ENCODE data around the gene APOBEC3C. TPM values are rescaled to one million over a fixed set of nuclear protein-coding genes. Genes with fewer than 3 reads are reported as not detected.
"Not testable (repeated sequence)": the region's sequence is repeated elsewhere in the genome, so short reads cannot be mapped to it uniquely, and the experiment has no call there.

The APOBEC3C gene
- polyA plus RNA-seq, 12 donors: 3.7 to 23.8 (median 5.1) TPM; not detected in 1

DNA sequence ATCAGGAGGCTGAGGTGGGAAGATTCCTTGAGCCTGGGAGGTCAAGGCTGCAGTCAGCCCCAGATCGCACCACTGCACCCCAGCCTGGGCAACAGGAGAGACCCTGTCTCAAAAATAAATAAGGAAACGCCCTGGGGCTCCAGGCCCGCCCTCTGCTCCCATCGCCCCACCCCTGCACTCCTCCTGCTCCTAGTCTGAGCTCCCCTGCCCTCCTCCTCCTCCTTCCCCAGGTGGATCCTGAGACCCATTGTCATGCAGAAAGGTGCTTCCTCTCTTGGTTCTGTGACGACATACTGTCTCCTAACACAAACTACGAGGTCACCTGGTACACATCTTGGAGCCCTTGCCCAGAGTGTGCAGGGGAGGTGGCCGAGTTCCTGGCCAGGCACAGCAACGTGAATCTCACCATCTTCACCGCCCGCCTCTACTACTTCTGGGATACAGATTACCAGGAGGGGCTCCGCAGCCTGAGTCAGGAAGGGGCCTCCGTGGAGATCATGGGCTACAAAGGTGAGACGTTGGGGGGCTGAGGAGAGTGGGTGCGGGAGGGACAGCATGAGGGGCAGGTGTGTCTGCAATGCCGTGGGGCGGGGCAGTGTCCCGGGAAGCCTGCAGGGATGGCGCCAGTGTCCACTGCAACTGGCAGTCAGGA lies 37.9 kb downstream of the APOBEC3C start:
- not testable (repeated sequence) for DNase-seq

DNA sequence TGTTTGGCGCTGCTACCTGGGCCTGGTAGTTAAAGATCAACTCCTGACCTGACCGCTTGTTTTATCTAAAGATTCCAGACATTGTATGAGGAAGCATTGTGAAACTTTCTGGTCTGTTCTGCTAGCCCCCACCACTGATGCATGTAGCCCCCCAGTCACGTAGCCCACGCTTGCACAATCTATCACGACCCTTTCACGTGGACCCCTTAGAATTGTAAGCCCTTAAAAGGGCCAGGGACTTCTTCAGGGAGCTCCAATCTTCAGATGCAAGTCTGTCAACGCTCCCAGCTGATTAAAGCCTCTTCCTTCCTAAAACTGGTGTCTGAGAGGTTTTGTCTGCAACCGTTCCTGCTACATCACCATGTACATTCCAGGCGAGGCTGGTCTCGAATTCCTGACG lies 41.6 kb downstream of the APOBEC3C start:
- DNase-seq: no peak

DNA sequence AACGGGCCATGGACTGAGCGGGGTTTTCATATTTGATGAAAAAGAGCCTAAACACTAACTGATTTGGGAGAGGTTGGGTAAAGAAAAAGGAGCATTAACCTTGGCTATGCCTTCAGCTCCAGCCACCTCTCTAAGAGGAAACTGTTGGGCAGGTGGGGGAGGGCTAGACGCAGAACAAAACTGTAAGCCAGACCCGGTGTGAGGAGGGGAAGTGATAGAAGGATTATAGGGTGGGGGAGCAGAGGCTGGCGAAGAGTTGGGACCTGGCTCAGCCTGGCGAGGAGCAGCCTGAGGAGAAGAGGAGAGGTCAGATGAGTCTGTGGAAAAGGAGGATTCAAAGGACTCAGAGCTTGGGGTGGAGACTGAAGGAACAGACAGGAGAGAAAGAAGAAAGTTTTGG lies 47.2 kb downstream of the APOBEC3C start:
- not testable (repeated sequence) for DNase-seq

DNA sequence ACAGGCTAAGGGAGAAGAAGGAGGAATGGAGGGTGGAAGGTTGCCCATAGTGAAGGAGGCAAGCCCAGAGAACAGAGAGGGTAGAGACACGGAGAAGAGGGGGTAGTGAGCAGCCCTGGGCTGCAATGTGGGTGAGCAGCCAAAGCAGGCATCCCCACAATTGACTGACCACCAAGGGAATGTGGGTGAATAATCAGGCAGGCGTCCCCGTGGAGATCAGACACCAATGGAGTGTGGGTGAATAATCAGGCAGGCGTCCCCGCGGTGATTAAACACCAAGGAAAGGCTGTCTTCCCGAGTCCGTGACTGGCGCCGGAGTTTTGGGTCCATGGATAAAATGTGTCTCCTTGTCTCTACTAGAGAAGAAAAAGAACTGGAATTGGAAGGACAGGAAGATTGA lies 47.9 kb downstream of the APOBEC3C start:
- not testable (repeated sequence) for DNase-seq

DNA sequence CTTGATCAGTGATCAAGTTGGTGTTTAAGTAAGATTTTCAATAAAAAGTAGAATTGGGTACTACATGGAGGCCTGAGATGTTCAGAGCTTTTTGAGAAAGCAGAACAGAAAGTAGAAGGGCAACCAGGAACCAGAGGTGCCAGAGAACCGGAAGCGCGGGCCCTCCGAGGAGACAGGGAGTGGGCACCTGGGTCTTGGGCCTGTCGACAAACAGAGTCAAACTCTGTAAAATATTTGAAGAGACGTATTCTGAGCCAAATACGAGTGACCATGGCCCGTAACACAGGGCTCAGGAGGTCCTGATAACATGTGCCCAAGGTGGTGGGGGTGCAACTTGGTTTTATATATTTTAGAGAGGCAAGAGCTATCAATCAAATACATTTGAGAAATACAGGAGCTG lies 49.8 kb downstream of the APOBEC3C start:
- DNase-seq: not testable (repeated sequence)

- DNase-seq: not testable (repeated sequence)
Measured at GRCh38 chr22:39066442-39067276, 52.6 kb downstream of the APOBEC3C start.

- DNase-seq: no peak
Measured at GRCh38 chr22:39068033-39068785, 54.2 kb downstream of the APOBEC3C start.

Other genes starting within 250 kb of the APOBEC3C start
- 10 to 100 TPM in 9 of 12 donors, 1 to 10 TPM in 2, not detected in 1; 9.0 to 33.7 (median 12.0) TPM for gene DNAL4, start 220.1 kb upstream of the APOBEC3C start, polyA plus RNA-seq (ENCODE audit: insufficient read length in 12 of 12)
- gene NPTXR, start 170.2 kb upstream of the APOBEC3C start, polyA plus RNA-seq (ENCODE audit: insufficient read length in 12 of 12): 1 to 10 TPM in 11 of 12 donors, not detected in 1; 4.1 to 10.0 (median 5.0) TPM
- 100 to 1,000 TPM in 1 of 12 donors, 10 to 100 TPM in 11; 18.8 to 226 (median 30.1) TPM for gene CBX6, start 142.0 kb upstream of the APOBEC3C start, polyA plus RNA-seq (ENCODE audit: insufficient read length in 12 of 12)
- gene APOBEC3A, start 56.6 kb upstream of the APOBEC3C start, polyA plus RNA-seq (ENCODE audit: insufficient read length in 12 of 12): 1 to 10 TPM in 3 of 12 donors, under 1 TPM in 6, not detected in 3; 0.27 to 3.8 (median 0.64) TPM
- 1 to 10 TPM in 11 of 12 donors, not detected in 1; 1.2 to 8.5 (median 3.2) TPM for gene APOBEC3B, start 31.9 kb upstream of the APOBEC3C start, polyA plus RNA-seq (ENCODE audit: insufficient read length in 12 of 12)
- 1 to 10 TPM in 2 of 12 donors, under 1 TPM in 8, not detected in 2; 0.53 to 2.5 (median 0.79) TPM for gene APOBEC3D, start 6.9 kb downstream of the APOBEC3C start, polyA plus RNA-seq (ENCODE audit: insufficient read length in 12 of 12)
- 1 to 10 TPM in 10 of 12 donors, not detected in 2; 1.3 to 8.5 (median 2.7) TPM for gene APOBEC3F, start 26.6 kb downstream of the APOBEC3C start, polyA plus RNA-seq (ENCODE audit: insufficient read length in 12 of 12)
- gene APOBEC3G, start 63.0 kb downstream of the APOBEC3C start, polyA plus RNA-seq (ENCODE audit: insufficient read length in 12 of 12): 10 to 100 TPM in 1 of 12 donors, 1 to 10 TPM in 10, not detected in 1; 1.7 to 10.5 (median 3.6) TPM
- under 1 TPM in 3 of 12 donors, not detected in 9; 0.21 to 0.43 (median 0.22) TPM for gene APOBEC3H, start 83.0 kb downstream of the APOBEC3C start, polyA plus RNA-seq (ENCODE audit: insufficient read length in 12 of 12)
- gene CBX7, start 138.4 kb downstream of the APOBEC3C start, polyA plus RNA-seq (ENCODE audit: insufficient read length in 12 of 12): 1 to 10 TPM in 11 of 12 donors, not detected in 1; 2.4 to 7.5 (median 3.7) TPM
- gene PDGFB, start 230.7 kb downstream of the APOBEC3C start, polyA plus RNA-seq (ENCODE audit: insufficient read length in 12 of 12): 10 to 100 TPM in 11 of 12 donors, not detected in 1; 14.6 to 26.0 (median 16.7) TPM

All from muscle of arm (tissue), 12 donors.